ENCODE results near the gene INPP5A.

INPP5A gene

GRCh38 chr10:132541601-132542011 lies 4.0 kb downstream of the INPP5A start:
- no peaks in the 10 kb centered on the region for H3F3A ChIP-seq (ENCODE audit: control insufficient read depth, insufficient read depth)
- no peak overlapping the region for H3K4me2 ChIP-seq (ENCODE audit: low read length)
- peaks cover 40% of the 10 kb centered on the region for H3K4me1 ChIP-seq (ENCODE audit: control insufficient read depth, low read length)
- H3K4me3 ChIP-seq (ENCODE audit: low read length) = no peak overlapping the region
- peaks cover 34% of the 10 kb centered on the region for H3K79me2 ChIP-seq (ENCODE audit: control insufficient read depth, low read length)
- no peaks in the 10 kb centered on the region for H3K9me2 ChIP-seq (replicated peaks; ENCODE audit: control insufficient read depth, low read length)
- H3K9me3 ChIP-seq (ENCODE audit: control insufficient read depth, insufficient read depth, low read length) = no peaks in the 10 kb centered on the region
- no peaks in the 10 kb centered on the region for H3K27me3 ChIP-seq (ENCODE audit: control insufficient read depth, low read length)
- TF ChIP-seq EZH2phosphoT487 (IDR thresholded peaks at IDR 0.05; ENCODE audit: borderline replicate concordance, low read length) (no peak), CTCF (IDR thresholded peaks at IDR 0.05; ENCODE audit: low read depth, low read length, poor library complexity, severe bottlenecking) (no peak)
- H3K27ac ChIP-seq (ENCODE audit: low read depth, low read length) = no peak overlapping the region
- no peaks in the 10 kb centered on the region for H4K20me1 ChIP-seq (ENCODE audit: control insufficient read depth, insufficient read depth, low read depth, low read length)
- H3K36me3 ChIP-seq (ENCODE audit: control insufficient read depth, low read length) = no peaks in the 10 kb centered on the region

- Histone ChIP-seq H3K9me2 (replicated peaks; ENCODE audit: control insufficient read depth, low read length) (no peaks in the 10 kb centered on the region), H3K79me2 (ENCODE audit: control insufficient read depth, low read length) (peaks cover 40% of the 10 kb centered on the region), H3K9me3 (ENCODE audit: control insufficient read depth, insufficient read depth, low read length) (no peaks in the 10 kb centered on the region), H3K4me3 (ENCODE audit: low read length) (no peak overlapping the region), H3K27ac (ENCODE audit: low read depth, low read length) (no peak overlapping the region), H3K4me2 (ENCODE audit: low read length) (no peak overlapping the region), H4K20me1 (ENCODE audit: control insufficient read depth, insufficient read depth, low read depth, low read length) (no peaks in the 10 kb centered on the region), H3K36me3 (ENCODE audit: control insufficient read depth, low read length) (no peaks in the 10 kb centered on the region), H3K27me3 (ENCODE audit: control insufficient read depth, low read length) (no peaks in the 10 kb centered on the region), H3F3A (ENCODE audit: control insufficient read depth, insufficient read depth) (no peaks in the 10 kb centered on the region), H3K4me1 (ENCODE audit: control insufficient read depth, low read length) (peaks cover 45% of the 10 kb centered on the region)
- no peak for TF ChIP-seq EZH2phosphoT487 (IDR thresholded peaks at IDR 0.05; ENCODE audit: borderline replicate concordance, low read length)
- TF ChIP-seq CTCF (IDR thresholded peaks at IDR 0.05; ENCODE audit: low read depth, low read length, poor library complexity, severe bottlenecking) = no peak
Measured at GRCh38 chr10:132542086-132542775, 4.6 kb downstream of the INPP5A start.

- Histone ChIP-seq H3K36me3 (ENCODE audit: control insufficient read depth, low read length) (no peaks in the 10 kb centered on the region), H3F3A (ENCODE audit: control insufficient read depth, insufficient read depth) (no peaks in the 10 kb centered on the region), H3K4me1 (ENCODE audit: control insufficient read depth, low read length) (peaks cover 45% of the 10 kb centered on the region), H3K9me2 (replicated peaks; ENCODE audit: control insufficient read depth, low read length) (no peaks in the 10 kb centered on the region), H3K27me3 (ENCODE audit: control insufficient read depth, low read length) (no peaks in the 10 kb centered on the region), H4K20me1 (ENCODE audit: control insufficient read depth, insufficient read depth, low read depth, low read length) (no peaks in the 10 kb centered on the region), H3K4me3 (ENCODE audit: low read length) (no peak overlapping the region), H3K9me3 (ENCODE audit: control insufficient read depth, insufficient read depth, low read length) (no peaks in the 10 kb centered on the region), H3K4me2 (ENCODE audit: low read length) (no peak overlapping the region), H3K79me2 (ENCODE audit: control insufficient read depth, low read length) (peaks cover 41% of the 10 kb centered on the region), H3K27ac (ENCODE audit: low read depth, low read length) (no peak overlapping the region)
- TF ChIP-seq EZH2phosphoT487 (IDR thresholded peaks at IDR 0.05; ENCODE audit: borderline replicate concordance, low read length) (no peak), CTCF (IDR thresholded peaks at IDR 0.05; ENCODE audit: low read depth, low read length, poor library complexity, severe bottlenecking) (no peak)
Measured at GRCh38 chr10:132542819-132543218, 5.2 kb downstream of the INPP5A start.

All from DOHH2 (cell line).